NK-92 treated with Interleukin-12 subunit alpha and Interleukin-12 subunit beta, amount 100 ng/mL, for 24 hours (cell line): Measurements from ENCODE around the gene FOSB.
"Not testable (repeated sequence)": the region's sequence is repeated elsewhere in the genome, so short reads cannot be mapped to it uniquely, and the experiment has no call there.

Source experiments
- DNase-seq: peaks from one replicate; lab custom pipeline; 2025; lab: John Stamatoyannopoulos, UW

The FOSB gene

DNA sequence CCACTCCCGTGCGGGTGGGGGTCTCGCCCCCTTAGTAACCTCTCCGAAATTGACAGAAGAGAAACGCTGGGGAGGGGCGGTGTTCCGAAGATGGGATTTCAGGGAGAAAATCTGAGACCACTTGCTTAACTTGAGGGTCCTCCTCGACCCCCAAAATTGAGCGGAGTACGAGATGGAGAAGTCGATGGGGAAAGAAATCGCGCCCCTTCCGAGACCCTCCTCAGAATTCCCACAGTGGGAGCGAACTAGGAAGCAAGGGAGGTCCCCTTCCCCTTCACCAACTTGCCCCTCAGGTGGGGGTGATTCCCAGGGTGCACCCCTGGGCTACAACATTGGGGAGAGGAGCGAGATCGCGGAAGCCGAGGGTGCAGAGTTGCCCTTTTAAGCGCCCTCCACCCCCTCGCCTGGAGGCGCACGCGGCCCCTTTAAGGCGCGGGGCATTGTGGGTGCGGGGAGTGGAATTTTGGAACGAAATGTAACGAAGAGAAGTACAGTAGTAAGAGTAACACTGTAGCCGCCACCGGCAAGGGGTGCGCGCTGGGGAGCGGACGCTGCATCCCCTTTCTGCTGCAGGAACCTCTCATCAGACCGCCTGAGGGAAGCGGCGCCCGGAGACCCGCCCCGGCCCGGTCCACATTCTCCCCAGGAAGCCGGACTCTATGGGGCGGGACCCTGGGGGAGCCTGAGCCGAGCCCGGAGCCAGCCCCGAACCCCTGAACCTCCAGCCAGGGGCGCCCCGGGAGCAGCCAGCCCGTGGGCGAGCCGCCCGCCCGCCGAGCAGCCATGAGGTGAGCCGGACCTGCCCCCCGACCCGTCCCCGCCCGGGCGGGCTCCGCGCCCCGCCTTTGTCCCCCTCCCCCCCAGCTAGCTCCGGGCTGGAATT, 39.4 kb downstream of the FOSB start, which contains the start of gene VASP:
Gene VASP (plus strand): TSS at position 491 of the 883 bp plus-strand sequence. CDS start 293 bp downstream, at position 784.
- DNase-seq = peak; percentile 85

DNA sequence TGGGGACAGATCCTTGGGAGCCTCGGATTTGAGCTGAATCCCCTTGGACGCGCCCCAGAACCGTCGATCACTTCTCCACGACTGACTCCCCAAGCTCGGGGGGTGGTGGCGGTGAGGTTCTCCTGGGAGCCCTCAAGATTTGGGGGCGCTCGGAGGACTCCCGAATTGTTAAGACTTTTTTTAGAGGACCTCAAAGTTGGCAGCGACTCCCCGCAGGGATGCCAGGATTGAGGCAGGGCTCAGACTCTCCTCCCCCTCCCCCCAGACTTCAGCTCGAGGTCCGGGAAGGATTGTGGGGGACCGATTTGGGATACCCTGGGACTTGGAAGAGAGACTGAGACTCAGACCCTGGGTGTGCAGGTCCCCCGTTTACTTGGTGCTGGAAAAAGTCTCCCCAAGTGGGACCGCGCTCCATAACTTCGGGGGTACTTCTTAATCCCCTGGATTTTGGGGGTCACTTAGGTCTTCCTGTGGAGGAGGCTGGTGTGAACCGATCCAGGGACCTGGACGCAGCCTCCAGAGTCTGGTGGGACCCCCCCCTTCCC, 40.1 kb downstream of the FOSB start:
- DNase-seq = peak; percentile 41

DNA sequence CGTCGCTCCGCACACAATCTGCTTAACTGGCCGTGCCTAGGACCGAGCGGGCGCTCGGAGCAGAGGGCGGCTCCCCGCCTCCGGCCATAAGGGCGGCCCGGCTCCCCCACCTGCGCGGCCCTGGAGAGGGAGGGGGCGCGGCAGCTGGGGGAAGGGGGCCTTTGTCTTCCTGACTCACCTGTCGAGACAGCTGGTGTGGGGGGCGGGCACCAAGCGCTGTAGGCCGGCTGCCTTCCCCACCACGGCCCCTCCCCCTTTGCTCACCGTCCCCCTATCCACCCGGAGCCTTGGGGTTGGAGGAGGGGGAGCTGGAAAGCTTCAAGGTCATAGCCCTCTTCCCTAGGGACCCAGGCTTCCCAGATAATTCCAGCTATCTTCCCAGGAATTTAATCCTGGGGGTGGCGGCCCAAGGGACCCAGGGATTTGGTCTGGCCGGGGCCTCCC, 40.6 kb downstream of the FOSB start:
- DNase-seq = peak; percentile 49

DNA sequence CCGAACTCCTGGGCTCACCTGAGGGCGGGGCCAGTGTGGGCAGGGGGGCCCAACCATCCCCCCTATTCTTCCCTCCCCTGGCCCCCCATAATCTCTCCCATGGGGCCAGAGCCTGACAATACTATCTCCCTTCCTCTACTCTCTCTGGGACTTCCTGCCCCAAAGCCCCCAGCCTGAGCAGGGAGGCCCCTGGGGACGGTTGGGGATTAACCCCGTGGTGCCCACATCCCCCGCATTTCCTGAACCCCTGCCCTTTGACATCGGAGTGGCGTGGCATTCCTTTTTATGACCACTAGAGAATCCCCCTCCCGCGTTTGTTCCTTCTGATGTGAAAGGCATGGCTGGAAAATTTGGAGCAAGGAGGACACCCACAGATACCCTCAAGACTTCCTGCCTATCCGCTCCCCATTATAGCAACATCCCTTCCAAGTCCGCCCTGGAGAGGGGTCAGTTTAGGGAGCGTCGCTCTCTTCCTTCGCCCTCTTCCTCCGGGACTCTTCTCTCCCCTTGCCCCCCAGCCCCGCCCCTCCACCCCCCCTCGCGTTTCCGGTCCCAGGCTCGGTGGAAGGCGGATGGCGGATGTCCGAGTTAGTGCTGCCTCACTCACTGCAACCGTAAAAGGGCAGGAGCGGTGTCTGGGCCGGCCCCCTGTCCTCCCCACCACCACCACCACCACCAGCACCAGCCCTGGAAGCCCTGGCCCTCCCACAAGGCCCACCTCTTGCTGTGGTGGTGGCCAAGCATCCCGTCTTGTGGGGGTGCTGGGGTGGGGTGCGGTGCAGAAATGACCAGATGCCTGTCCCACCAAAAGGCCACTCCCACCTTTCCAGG, 41.3 kb downstream of the FOSB start:
- DNase-seq = peak; percentile 67

- no peak for DNase-seq
Measured at GRCh38 chr19:45509692-45510015, 41.9 kb downstream of the FOSB start.

GRCh38 chr19:45510352-45510751, 42.6 kb downstream of the FOSB start:
- DNase-seq = not testable (repeated sequence)

- no peak for DNase-seq
Measured at GRCh38 chr19:45511074-45511473, 43.3 kb downstream of the FOSB start.

DNA sequence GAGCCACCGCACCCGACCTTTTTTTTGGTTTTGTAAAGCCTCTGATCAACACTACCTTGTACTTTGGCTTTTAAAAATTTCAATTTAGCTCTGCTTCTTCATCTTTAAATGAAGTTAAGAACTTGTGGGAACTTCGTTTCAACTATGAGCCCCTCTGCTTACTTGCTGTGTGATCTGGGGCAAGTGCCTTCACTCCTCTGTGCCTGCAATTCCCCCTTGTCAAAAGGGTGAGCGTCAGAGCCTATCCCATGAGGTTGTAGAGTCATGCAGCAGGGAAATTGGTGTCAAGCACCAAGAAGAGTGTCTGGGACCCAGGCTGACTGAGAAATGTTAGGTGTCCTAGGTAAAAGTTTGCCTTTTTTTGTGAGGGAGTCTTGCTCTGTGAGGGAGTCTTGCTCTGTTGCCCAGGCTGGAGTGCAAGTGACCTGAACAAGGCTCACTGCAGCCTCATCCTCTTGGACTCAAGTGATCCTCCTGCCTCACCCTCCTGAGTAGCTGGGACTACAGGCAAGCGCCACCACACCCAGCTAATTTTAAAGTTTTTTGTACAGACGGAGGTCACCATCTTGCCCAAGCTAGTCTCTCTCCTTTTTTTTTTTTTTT, 45.2 kb downstream of the FOSB start:
- no peak for DNase-seq

DNA sequence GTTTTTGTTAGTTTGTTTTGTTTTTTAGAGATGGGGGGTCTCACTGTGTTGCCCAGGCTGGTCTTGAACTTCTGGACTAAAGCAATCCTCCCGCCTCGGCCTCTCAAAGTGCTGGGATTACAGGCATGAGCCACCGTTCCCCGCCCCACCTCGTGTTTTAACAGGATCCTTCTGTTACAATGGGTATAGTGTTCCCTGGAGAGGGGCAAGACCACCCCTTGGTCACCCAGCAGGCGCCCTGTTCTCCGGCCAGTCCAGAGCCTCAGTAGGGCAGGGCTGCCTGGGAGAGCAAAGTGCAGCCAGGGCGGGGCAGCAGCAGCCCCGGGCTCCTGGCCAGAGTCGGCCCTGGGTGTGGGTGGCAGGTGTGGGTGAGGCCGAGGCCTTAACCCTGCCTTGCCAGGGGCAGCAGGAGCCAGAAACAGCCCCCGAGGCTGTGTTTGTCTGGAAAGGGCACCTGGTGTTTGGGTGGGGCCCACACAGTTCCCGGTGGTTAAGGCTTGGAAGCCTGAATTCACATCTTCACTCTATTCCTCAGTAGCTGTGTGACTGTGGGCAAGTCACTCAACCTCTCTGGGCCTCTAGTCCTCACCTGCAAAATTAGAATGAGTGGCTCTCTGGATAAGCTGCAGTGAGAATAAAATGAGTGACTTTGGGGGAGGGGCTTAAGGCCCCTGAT, 46.7 kb downstream of the FOSB start:
- no peak for DNase-seq

- DNase-seq = peak; percentile 12
Measured at GRCh38 chr19:45515081-45515624, 47.4 kb downstream of the FOSB start.

GRCh38 chr19:45515807-45516401, 48.1 kb downstream of the FOSB start:
- no peak for DNase-seq

DNA sequence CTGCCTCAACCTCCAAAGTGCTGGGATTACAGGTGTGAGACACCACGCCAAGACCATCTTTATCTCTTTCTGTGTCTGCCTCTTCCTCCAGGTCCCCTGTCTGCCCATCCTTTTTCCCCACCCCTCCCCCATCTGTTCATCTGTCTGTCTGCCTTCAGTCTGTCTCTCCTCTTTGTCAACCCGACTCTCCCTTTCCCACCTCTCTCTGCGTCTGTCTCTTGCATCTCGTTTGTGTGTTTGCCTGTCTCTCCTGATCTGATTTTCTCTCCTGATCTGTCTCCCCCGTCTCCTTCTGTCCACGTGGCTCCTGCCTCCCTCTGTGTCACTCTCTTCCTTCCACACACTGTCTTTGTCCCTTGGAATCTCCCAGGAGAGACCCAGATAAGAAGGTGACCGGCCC, 49.4 kb downstream of the FOSB start:
- no peak for DNase-seq

- DNase-seq = no peak
Measured at GRCh38 chr19:45517641-45518468, 50.1 kb downstream of the FOSB start.

- DNase-seq = no peak
Measured at GRCh38 chr19:45518469-45518826, 50.7 kb downstream of the FOSB start.

GRCh38 chr19:45522010-45522941, 54.5 kb downstream of the FOSB start:
- DNase-seq = no peak

GRCh38 chr19:45523642-45524256, 56.0 kb downstream of the FOSB start:
- peak; percentile 29 for DNase-seq

- no peak for DNase-seq
Measured at GRCh38 chr19:45524575-45525129, 56.9 kb downstream of the FOSB start.
